Measurements from ENCODE around the gene CDC42EP1.

GRCh38 chr22:37565830-37566229 is 5.5 kb downstream of the CDC42EP1 start:
- TF ChIP-seq CTCF (IDR thresholded peaks at IDR 0.05; ENCODE audit: low read length) (no peak), EZH2 (optimal IDR thresholded peaks at IDR 0.05; ENCODE audit: low read depth, low read length) (no peak)
